ENCODE measurements around the gene ATRNL1.
"Not testable (repeated sequence)": the region's sequence is repeated elsewhere in the genome, so short reads cannot be mapped to it uniquely, and the experiment has no call there.

Gene ATRNL1

DNA sequence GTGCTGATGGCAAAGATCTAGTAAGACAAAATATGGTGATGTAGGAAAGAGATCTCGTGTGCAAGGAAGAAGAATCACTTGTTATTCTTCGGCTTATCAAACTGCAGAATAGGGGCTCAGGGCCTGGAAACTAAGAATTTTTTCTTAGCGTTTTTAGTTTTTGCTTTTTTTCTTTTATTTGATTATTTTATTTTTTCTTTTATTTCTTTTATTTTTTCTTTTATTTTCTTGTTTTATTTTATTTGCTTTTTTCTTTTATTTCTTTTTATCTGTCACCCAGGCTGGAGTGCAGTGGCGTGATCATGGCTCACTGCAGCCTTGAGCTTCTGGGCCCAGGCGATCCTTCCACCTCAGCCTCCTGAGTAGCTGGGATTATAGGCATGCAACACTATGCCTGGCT lies 70.0 kb downstream of the ATRNL1 start:
- H3K4me3 ChIP-seq (ENCODE audit: low read depth, low read length) = no peak overlapping the region
- no peaks in the 10 kb centered on the region for H3K4me1 ChIP-seq
- H3K36me3 ChIP-seq = no peaks in the 10 kb centered on the region
- TF ChIP-seq, protein P1, sequence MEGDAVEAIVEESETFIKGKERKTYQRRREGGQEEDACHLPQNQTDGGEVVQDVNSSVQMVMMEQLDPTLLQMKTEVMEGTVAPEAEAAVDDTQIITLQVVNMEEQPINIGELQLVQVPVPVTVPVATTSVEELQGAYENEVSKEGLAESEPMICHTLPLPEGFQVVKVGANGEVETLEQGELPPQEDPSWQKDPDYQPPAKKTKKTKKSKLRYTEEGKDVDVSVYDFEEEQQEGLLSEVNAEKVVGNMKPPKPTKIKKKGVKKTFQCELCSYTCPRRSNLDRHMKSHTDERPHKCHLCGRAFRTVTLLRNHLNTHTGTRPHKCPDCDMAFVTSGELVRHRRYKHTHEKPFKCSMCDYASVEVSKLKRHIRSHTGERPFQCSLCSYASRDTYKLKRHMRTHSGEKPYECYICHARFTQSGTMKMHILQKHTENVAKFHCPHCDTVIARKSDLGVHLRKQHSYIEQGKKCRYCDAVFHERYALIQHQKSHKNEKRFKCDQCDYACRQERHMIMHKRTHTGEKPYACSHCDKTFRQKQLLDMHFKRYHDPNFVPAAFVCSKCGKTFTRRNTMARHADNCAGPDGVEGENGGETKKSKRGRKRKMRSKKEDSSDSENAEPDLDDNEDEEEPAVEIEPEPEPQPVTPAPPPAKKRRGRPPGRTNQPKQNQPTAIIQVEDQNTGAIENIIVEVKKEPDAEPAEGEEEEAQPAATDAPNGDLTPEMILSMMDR (IDR thresholded peaks at IDR 0.05; ENCODE audit: low read depth, low read length) = no peak
- no peaks in the 10 kb centered on the region for H3K9me3 ChIP-seq
- no peak for DNase-seq
- H3K27me3 ChIP-seq = no peaks in the 10 kb centered on the region

DNA sequence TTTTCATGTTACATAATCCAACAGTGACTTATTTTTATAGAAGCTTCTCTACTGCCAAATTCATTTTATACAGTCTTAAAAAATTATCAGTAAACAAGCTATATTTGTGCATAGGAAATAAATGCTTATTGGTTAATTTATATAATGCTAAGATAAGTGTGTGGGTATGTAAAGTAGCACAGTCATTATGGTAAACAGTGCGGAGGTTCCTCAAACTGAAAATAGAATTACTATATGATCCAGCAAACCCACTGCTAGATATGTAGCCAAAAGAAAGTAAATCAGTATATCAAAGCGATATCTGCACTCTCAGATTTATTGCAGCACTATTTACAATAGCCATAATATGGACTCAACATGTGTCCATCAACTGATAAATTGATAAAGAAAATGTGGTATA lies 71.1 kb downstream of the ATRNL1 start:
- no peaks in the 10 kb centered on the region for H3K9me3 ChIP-seq
- H3K4me1 ChIP-seq = no peaks in the 10 kb centered on the region
- no peaks in the 10 kb centered on the region for H3K27me3 ChIP-seq
- H3K4me3 ChIP-seq (ENCODE audit: low read depth, low read length) = no peak overlapping the region
- no peak for DNase-seq
- TF ChIP-seq, protein P1 (IDR thresholded peaks at IDR 0.05; ENCODE audit: low read depth, low read length) = no peak
- no peaks in the 10 kb centered on the region for H3K36me3 ChIP-seq

DNA sequence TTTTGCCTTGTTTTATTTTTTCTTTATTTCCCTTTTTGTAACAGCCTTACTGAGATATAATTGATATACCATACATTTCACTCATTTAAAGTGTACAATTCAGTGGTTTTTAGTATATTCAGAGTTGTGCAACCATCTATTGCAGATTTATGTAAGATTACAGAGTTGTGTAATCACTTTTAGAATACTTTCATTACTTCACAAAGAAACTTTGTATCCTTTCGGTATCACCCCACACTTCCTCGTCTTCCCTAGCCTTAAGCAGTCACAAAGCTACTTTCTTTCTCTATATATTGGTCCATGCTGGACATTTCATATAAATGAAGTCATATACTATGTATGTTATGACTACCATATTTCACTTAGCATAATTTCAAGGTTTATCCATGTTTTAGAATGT lies 74.6 kb downstream of the ATRNL1 start:
- Histone ChIP-seq H3K27me3 (no peaks in the 10 kb centered on the region), H3K9me3 (no peaks in the 10 kb centered on the region), H3K4me3 (ENCODE audit: low read depth, low read length) (no peak overlapping the region), H3K36me3 (no peaks in the 10 kb centered on the region), H3K4me1 (no peaks in the 10 kb centered on the region)
- TF ChIP-seq, protein P1 (IDR thresholded peaks at IDR 0.05; ENCODE audit: low read depth, low read length) = no peak
- DNase-seq = no peak

DNA sequence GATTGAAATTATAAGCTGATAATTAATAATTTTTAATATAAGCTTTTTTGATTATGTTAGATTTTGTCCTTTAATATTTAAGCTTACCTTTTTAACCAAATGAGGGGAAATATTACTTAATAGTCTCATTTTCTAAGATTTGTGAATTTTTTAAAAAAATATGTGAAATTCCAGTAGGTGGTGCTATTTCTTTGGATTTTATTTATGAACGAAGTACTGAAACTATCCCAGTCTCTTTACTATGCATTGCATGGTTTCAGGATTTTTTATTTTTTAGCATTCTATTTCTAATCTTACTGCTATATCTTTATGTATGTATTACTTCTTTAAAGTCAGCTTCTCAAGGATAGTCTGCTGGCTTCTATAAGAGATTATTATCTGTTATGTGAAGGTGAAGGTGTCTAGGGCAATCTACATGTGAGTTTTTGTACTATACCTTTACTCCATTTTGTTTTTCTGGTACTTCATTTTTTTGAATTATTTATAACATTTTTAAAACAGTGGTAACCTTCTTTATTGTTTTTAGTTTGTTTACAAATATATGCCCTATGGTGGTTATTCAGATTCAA lies 78.3 kb downstream of the ATRNL1 start:
- Histone ChIP-seq H3K27me3 (no peaks in the 10 kb centered on the region), H3K4me1 (no peaks in the 10 kb centered on the region), H3K4me3 (ENCODE audit: low read depth, low read length) (no peak overlapping the region), H3K9me3 (no peaks in the 10 kb centered on the region), H3K36me3 (no peaks in the 10 kb centered on the region)
- no peak for DNase-seq
- TF ChIP-seq, protein P1 (IDR thresholded peaks at IDR 0.05; ENCODE audit: low read depth, low read length) = peak; percentile 18; the same call in 1 of the 2 replicates

- no peaks in the 10 kb centered on the region for H3K4me1 ChIP-seq
- no peaks in the 10 kb centered on the region for H3K36me3 ChIP-seq
- DNase-seq = no peak
- TF ChIP-seq, protein P1 (IDR thresholded peaks at IDR 0.05; ENCODE audit: low read depth, low read length) = no peak
- H3K4me3 ChIP-seq (ENCODE audit: low read depth, low read length) = no peak overlapping the region
- no peaks in the 10 kb centered on the region for H3K9me3 ChIP-seq
- no peaks in the 10 kb centered on the region for H3K27me3 ChIP-seq
Measured at GRCh38 chr10:115173915-115174443, 80.8 kb downstream of the ATRNL1 start.

GRCh38 chr10:115207276-115207675 lies 114.1 kb downstream of the ATRNL1 start:
- not testable (repeated sequence) for H3K9me3 ChIP-seq

More at GRCh38 chr10:115207276-115207675, 114.1 kb downstream of the ATRNL1 start:
- not testable (repeated sequence) for H3K36me3 ChIP-seq; DNase-seq; H3K4me3 ChIP-seq (ENCODE audit: low read depth, low read length); H3K27me3 ChIP-seq; H3K4me1 ChIP-seq

Data from BE2C (cell line).